GM23338 (cell line): ENCODE data around the gene AKT2. TPM values are rescaled to one million over a fixed set of nuclear protein-coding genes. Genes with fewer than 3 reads are reported as not detected.

Experiments
- ATAC-seq: fragments of 200-7000 bp; cut with Tn5 transposase; 3 replicates; pipeline ENCODE4 v1.9.1; 2020
- DNase-seq: peaks from one replicate; pipeline ENCODE4 v3.0.0-alpha.2; 2015; ENCODE audit warnings: low spot score
- H2AFZ ChIP-seq: fragments of 200-600 bp; sonication (generic); 2 replicates; pipeline ENCODE4 v1.8.0; 2016; ENCODE audit warnings: antibody characterized with exemption, mild to moderate bottlenecking, moderate library complexity
- H3F3A ChIP-seq: fragments of 200-600 bp; sonication (generic); replicated peaks from 2 replicates; pipeline ENCODE4 v1.8.0; 2017; ENCODE audit warnings: antibody characterized with exemption, mixed run types, low read depth
- H3K27ac ChIP-seq: fragments of 200-600 bp; sonication (generic); 2 replicates; pipeline ENCODE4 v1.6.1; 2016; ENCODE audit warnings: low read depth
- H3K27me3 ChIP-seq: fragments of 200-600 bp; sonication (generic); 2 replicates; pipeline ENCODE4 v1.8.0; 2016; ENCODE audit warnings: mild to moderate bottlenecking, mixed run types, moderate library complexity; ENCODE audit not compliant: insufficient read depth
- H3K36me3 ChIP-seq: fragments of 200-600 bp; sonication (generic); 2 replicates; pipeline ENCODE4 v1.8.0; 2016; ENCODE audit warnings: mild to moderate bottlenecking; ENCODE audit not compliant: insufficient read depth
- H3K4me1 ChIP-seq: fragments of 200-600 bp; sonication (generic); 2 replicates; pipeline ENCODE4 v1.8.0; 2016; ENCODE audit warnings: mild to moderate bottlenecking, moderate library complexity; ENCODE audit not compliant: insufficient read depth
- H3K4me2 ChIP-seq: fragments of 200-600 bp; sonication (generic); 2 replicates; pipeline ENCODE4 v1.7.1; 2017; ENCODE audit warnings: mixed run types
- H3K4me3 ChIP-seq: fragments of 200-600 bp; sonication (generic); 2 replicates; pipeline ENCODE4 v1.6.1; 2016; ENCODE audit warnings: mixed run types
- H3K79me2 ChIP-seq: fragments of 200-600 bp; sonication (generic); replicated peaks from 2 replicates; pipeline ENCODE4 v1.8.0; 2017; ENCODE audit warnings: mild to moderate bottlenecking; ENCODE audit not compliant: insufficient read depth
- H3K9me2 ChIP-seq: fragments of 200-600 bp; sonication (generic); 2 replicates; pipeline ENCODE4 v1.8.0; 2017; ENCODE audit not compliant: insufficient read depth
- H4K20me1 ChIP-seq: fragments of 200-600 bp; sonication (generic); replicated peaks from 2 replicates; pipeline ENCODE4 v1.8.0; 2017; ENCODE audit warnings: mild to moderate bottlenecking; ENCODE audit not compliant: insufficient read depth
- H3K27ac Mint-ChIP-seq: 2 replicates; pipeline ENCODE4 v1.8.0; 2020; ENCODE audit warnings: inconsistent platforms, mild to moderate bottlenecking, moderate library complexity, mixed read lengths
- H3K27me3 Mint-ChIP-seq: 3 replicates; pipeline ENCODE4 v1.8.0; 2022; ENCODE audit warnings: low read depth, mild to moderate bottlenecking, moderate library complexity, mixed read lengths, inconsistent platforms; ENCODE audit not compliant: insufficient read depth, poor library complexity
- H3K36me3 Mint-ChIP-seq: 3 replicates; pipeline ENCODE4 v1.8.0; 2021; ENCODE audit warnings: low read depth, mild to moderate bottlenecking, inconsistent platforms, moderate library complexity, mixed read lengths
- H3K4me1 Mint-ChIP-seq: 3 replicates; pipeline ENCODE4 v1.8.0; 2020; ENCODE audit warnings: mild to moderate bottlenecking, inconsistent platforms, mixed read lengths
- H3K4me3 Mint-ChIP-seq: 3 replicates; pipeline ENCODE4 v1.8.0; 2021; ENCODE audit warnings: moderate library complexity, mild to moderate bottlenecking, inconsistent platforms, mixed read lengths
- H3K9me3 Mint-ChIP-seq: 3 replicates; pipeline ENCODE4 v1.8.0; 2020; ENCODE audit warnings: moderate library complexity, mild to moderate bottlenecking, inconsistent platforms, mixed read lengths
- CREB1 ChIP-seq: fragments of 250-450 bp; sonication (Bioruptor Pico); IDR thresholded peaks from 2 replicates; pipeline ENCODE4 v1.5.0; 2020; ENCODE audit warnings: low read depth, mild to moderate bottlenecking, moderate library complexity
- CTCF ChIP-seq, 2 experiments: fragments of 200-600 bp in 1 of 2; sonication (generic) in 1 of 2; conservative IDR thresholded peaks; 2 replicates each; pipeline versions ENCODE4 v1.5.1 to v1.6.1; 2016 to 2017; ENCODE audit warnings: antibody characterized with exemption in 2 of 2, low read depth in 2 of 2, mild to moderate bottlenecking in 2 of 2, moderate library complexity in 1 of 2
- EZH2 ChIP-seq: fragments of 200-600 bp; sonication (generic); IDR thresholded peaks from one replicate; pipeline ENCODE4 v1.8.0; 2017; ENCODE audit warnings: antibody characterized with exemption, mild to moderate bottlenecking, low read depth; ENCODE audit not compliant: unreplicated experiment
- JUNB ChIP-seq: IDR thresholded peaks from one replicate; pipeline ENCODE4 v1.6.1; 2016; ENCODE audit warnings: antibody characterized with exemption; ENCODE audit not compliant: unreplicated experiment
- NANOG ChIP-seq: IDR thresholded peaks from 2 replicates; pipeline ENCODE4 v1.6.1; 2016; ENCODE audit warnings: antibody characterized with exemption, borderline replicate concordance
- POLR2AphosphoS5 ChIP-seq: IDR thresholded peaks from 2 replicates; pipeline ENCODE4 v1.6.1; 2016; ENCODE audit warnings: antibody characterized with exemption, low read depth
- STAT1 ChIP-seq: IDR thresholded peaks from one replicate; pipeline ENCODE4 v1.6.1; 2016; ENCODE audit warnings: antibody characterized with exemption; ENCODE audit not compliant: unreplicated experiment
- ZNF114 ChIP-seq: fragments of 250-450 bp; sonication (Bioruptor Pico); IDR thresholded peaks from 2 replicates; pipeline ENCODE4 v1.5.0; 2020; ENCODE audit warnings: mild to moderate bottlenecking, moderate library complexity
- ZNF331 ChIP-seq: fragments of 250-450 bp; sonication (Bioruptor Pico); IDR thresholded peaks from 2 replicates; pipeline ENCODE4 v1.5.0; 2020; ENCODE audit warnings: low read depth, mild to moderate bottlenecking, moderate library complexity
- polyA plus RNA-seq: library from polyadenylated mRNA; unstranded; fragments of >200 nt; fragmentation: Nextera tagmentation; extraction: Ambion mirVana; gene quantifications from 2 replicates; pipeline ENCODE4 v1.2.1, GENCODE V29; 2016
- total RNA-seq: library from RNA; depleted of rRNA; stranded (reverse); fragments of >200 nt; shearing (Covaris generic); gene quantifications from 2 replicates; pipeline ENCODE4 v1.2.3, GENCODE V29; 2014
- TF ChIP-seq, protein P1 (sequence below): IDR thresholded peaks from 2 replicates; pipeline ENCODE4 v1.6.1; 2016; ENCODE audit warnings: antibody characterized with exemption

Gene AKT2
- total and polyA plus RNA-seq, 2 experiments from 2014 or later, result 17.6 to 123 TPM

DNA sequence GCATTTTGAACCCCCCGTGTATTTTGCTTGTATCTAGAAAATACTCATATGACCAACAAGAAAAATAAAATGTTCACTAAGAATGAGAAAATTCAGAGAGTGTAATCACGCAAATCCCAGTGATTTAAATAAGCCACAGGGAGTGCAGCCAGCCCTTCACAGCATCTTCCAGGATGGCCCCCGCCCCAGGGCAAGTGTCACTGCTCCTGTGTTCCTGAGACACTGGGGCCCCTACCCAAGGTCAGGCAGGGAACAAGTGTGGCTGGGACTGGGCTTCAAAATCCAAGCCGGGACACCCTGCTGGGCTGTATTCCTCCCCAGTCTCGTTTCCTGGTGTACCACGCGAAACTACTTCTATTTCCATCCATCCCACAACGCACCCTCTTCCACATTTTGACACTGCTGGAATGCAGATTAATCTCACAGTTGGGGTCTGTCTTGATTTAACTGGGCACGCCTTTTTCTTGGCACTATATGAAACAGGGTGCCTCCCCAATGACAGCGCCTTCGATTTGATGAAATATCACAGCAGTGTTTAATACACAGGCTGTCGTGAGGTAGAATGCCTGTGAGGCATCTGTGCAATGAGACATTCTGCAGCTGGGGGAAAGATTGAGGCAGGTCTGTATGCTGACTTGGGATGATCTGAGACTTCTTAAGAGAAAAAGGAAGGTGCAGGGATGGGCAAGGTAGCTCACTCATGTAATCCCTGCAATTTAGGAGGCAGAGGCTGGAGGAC is 40.4 kb downstream of the AKT2 start:
- no peak for DNase-seq
- no peak; the same call in 2 of the 3 replicates for ATAC-seq
- Histone ChIP-seq H3K79me2 (no peaks in the 10 kb centered on the region), H3K4me1 (no peaks in the 10 kb centered on the region), H3K9me2 (no peaks in the 10 kb centered on the region), H3K27ac (no peak overlapping the region), H3K4me3 (no peak overlapping the region), H3K4me2 (no peak overlapping the region), H3K27me3 (no peaks in the 10 kb centered on the region), H4K20me1 (peaks cover 6% of the 10 kb centered on the region; the same call in 1 of the 2 replicates), H3K36me3 (no peaks in the 10 kb centered on the region; the same call in 1 of the 2 replicates), H2AFZ (no peak overlapping the region), H3F3A (no peaks in the 10 kb centered on the region)
- H3K9me3 Mint-ChIP-seq, result no peaks in the 10 kb centered on the region
- H3K27me3 Mint-ChIP-seq, result peaks cover 6% of the 10 kb centered on the region
- TF ChIP-seq POLR2AphosphoS5, result no peak
- TF ChIP-seq ZNF331 (CRISPR knock-in tag), result no peak
- TF ChIP-seq CREB1 (CRISPR knock-in tag), result no peak
- TF ChIP-seq, protein P1, sequence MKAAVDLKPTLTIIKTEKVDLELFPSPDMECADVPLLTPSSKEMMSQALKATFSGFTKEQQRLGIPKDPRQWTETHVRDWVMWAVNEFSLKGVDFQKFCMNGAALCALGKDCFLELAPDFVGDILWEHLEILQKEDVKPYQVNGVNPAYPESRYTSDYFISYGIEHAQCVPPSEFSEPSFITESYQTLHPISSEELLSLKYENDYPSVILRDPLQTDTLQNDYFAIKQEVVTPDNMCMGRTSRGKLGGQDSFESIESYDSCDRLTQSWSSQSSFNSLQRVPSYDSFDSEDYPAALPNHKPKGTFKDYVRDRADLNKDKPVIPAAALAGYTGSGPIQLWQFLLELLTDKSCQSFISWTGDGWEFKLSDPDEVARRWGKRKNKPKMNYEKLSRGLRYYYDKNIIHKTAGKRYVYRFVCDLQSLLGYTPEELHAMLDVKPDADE, result no peak
- TF ChIP-seq NANOG, result no peak
- no peak for TF ChIP-seq EZH2
- no peak for TF ChIP-seq ZNF114 (CRISPR knock-in tag)
- no peak for TF ChIP-seq CTCF (conservative IDR thresholded peaks at IDR 0.05; ENCODE audit: low read depth in 2 of 2)
- no peak overlapping the region for H3K27ac Mint-ChIP-seq
- H3K4me1 Mint-ChIP-seq, result peaks cover 7% of the 10 kb centered on the region
- no peak overlapping the region for H3K4me3 Mint-ChIP-seq
- peaks cover 6% of the 10 kb centered on the region for H3K36me3 Mint-ChIP-seq

DNA sequence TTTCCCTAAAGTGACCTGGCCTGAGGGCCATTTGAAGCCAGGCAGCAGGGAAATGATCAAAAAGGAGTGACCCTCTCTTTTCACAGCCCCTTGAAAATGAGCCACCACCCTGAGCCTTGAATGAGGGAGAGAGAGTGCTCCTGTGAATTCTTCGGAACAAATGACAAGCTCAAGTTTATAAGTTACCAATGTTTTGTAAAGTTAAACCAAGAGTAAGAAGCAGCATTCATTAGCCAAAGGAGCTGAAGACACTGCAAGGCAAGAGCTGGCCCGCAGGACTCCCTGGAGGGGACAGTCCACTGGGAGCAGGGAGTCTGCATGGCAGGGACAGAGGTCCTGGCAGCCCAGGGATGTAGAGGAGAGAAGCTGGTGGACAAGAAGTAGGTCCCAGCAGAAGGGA is 42.0 kb downstream of the AKT2 start:
- peaks cover 7% of the 10 kb centered on the region for H3K4me1 Mint-ChIP-seq
- TF ChIP-seq ZNF114 (CRISPR knock-in tag), result no peak
- TF ChIP-seq JUNB, result no peak
- TF ChIP-seq ZNF331 (CRISPR knock-in tag), result no peak
- TF ChIP-seq EZH2, result no peak
- no peak for TF ChIP-seq CTCF (conservative IDR thresholded peaks at IDR 0.05; ENCODE audit: low read depth in 2 of 2)
- TF ChIP-seq POLR2AphosphoS5, result no peak
- TF ChIP-seq STAT1, result no peak
- Histone ChIP-seq H3K4me3 (no peak overlapping the region), H3K27ac (no peak overlapping the region), H2AFZ (no peak overlapping the region), H4K20me1 (peaks cover 6% of the 10 kb centered on the region; the same call in 1 of the 2 replicates), H3F3A (no peaks in the 10 kb centered on the region), H3K4me1 (no peaks in the 10 kb centered on the region), H3K9me2 (no peaks in the 10 kb centered on the region), H3K79me2 (no peaks in the 10 kb centered on the region), H3K27me3 (no peaks in the 10 kb centered on the region), H3K4me2 (no peak overlapping the region), H3K36me3 (no peaks in the 10 kb centered on the region; the same call in 1 of the 2 replicates)
- no peak overlapping the region for H3K27ac Mint-ChIP-seq
- no peak overlapping the region for H3K4me3 Mint-ChIP-seq
- H3K36me3 Mint-ChIP-seq, result peaks cover 11% of the 10 kb centered on the region
- ATAC-seq (no peak), DNase-seq (no peak)
- peaks cover 2% of the 10 kb centered on the region for H3K27me3 Mint-ChIP-seq
- H3K9me3 Mint-ChIP-seq, result no peaks in the 10 kb centered on the region
